Heart right ventricle (tissue), 16 donors: Measurements from ENCODE around the gene TBC1D17. TPM values are rescaled to one million over a fixed set of nuclear protein-coding genes. Genes with fewer than 3 reads are reported as not detected.

Experiments used
- ATAC-seq, 8 donors: fragments of 200-7000 bp; cut with Tn5 transposase; one replicate each; pipeline ENCODE4 v1.9.1; 2020; ENCODE audit warnings: mild to moderate bottlenecking in 8 of 8, moderate library complexity in 8 of 8, moderate number of reproducible peaks in 1 of 8
- DNase-seq, 2 donors: peaks; one replicate each; pipeline ENCODE4 v3.0.0-alpha.2; 2020
- H3K27ac ChIP-seq, 10 donors: fragments of 200-600 bp; sonication (generic) in 2 of 10; one replicate each; pipeline versions ENCODE4 v1.5.0 to v1.8.0; 2020 to 2022; ENCODE audit warnings: mild to moderate bottlenecking in 3 of 10
- H3K27me3 ChIP-seq, 7 donors: fragments of 200-600 bp; one replicate each; pipeline ENCODE4 v1.8.0; 2021 to 2022; ENCODE audit warnings: mild to moderate bottlenecking in 2 of 7
- H3K36me3 ChIP-seq, 9 donors: fragments of 200-600 bp; sonication (generic) in 1 of 9; one replicate each; pipeline versions ENCODE4 v1.5.0 to v1.8.0; 2020 to 2022; ENCODE audit warnings: mild to moderate bottlenecking in 2 of 9
- H3K4me1 ChIP-seq, 9 donors: fragments of 200-600 bp; sonication (generic) in 1 of 9; one replicate each; pipeline versions ENCODE4 v1.5.0 to v1.8.0; 2020 to 2022; ENCODE audit warnings: mild to moderate bottlenecking in 4 of 9
- H3K4me3 ChIP-seq, 10 donors: fragments of 200-600 bp; sonication (generic) in 2 of 10; one replicate each; pipeline versions ENCODE4 v1.5.0 to v1.8.0; 2020 to 2022; ENCODE audit warnings: mild to moderate bottlenecking in 7 of 10, moderate library complexity in 2 of 10
- H3K9me3 ChIP-seq, 11 donors: fragments of 200-600 bp in 10 of 11; sonication (generic) in 2 of 11; one replicate each; pipeline versions ENCODE4 v1.5.0 to v1.8.0; 2013 to 2022; ENCODE audit warnings: mild to moderate bottlenecking in 2 of 11, control low read depth in 1 of 11, moderate library complexity in 1 of 11
- WGBS, 2 donors: extraction: QIAGEN DNeasy Blood & Tissue Kit; methylation state at CpG; one replicate each; pipeline ENCODE4 v1.1.7; 2013; ENCODE audit warnings: inconsistent platforms in 1 of 2; 5-methylcytosine and 5-hydroxymethylcytosine counted together
- intact Hi-C, 10 donors: fragments of 100-400 bp; cut with DNase I; formaldehyde crosslinking; loops; one replicate each; pipeline versions ENCODE4 v1.11.1 to v1.14.2; 2022
- polyA plus RNA-seq, 2 donors: library from polyadenylated mRNA; stranded (reverse); fragments of 200-250 nt; gene quantifications; one replicate each; pipeline ENCODE4 v1.2.3, GENCODE V29; 2013
- total RNA-seq, 10 donors: library from RNA; stranded (reverse); fragmentation: NEBNext Ultra II Directional in 3 of 10; extraction: Animal tissue kit (Norgen Biotek cat#: 25700) in 3 of 10; gene quantifications; one replicate each; pipeline versions ENCODE4 v1.2.1 to v1.2.4, GENCODE V29; 2021 to 2023
- TF ChIP-seq, protein P1 (sequence below), 9 donors: fragments of 200-600 bp; sonication (generic) in 2 of 9; IDR thresholded peaks; one replicate each; pipeline versions ENCODE4 v1.5.0 to v1.8.0; 2021 to 2022; ENCODE audit warnings: antibody characterized with exemption in 9 of 9, mild to moderate bottlenecking in 5 of 9, moderate library complexity in 1 of 9
- donor health status: Arrhythmogenic right ventricular cardiomyopathy.
- donor health status: ischemic (EF 13 %, LVEDD 7.1; RV severe dilation, severe dysfunction).
- donor health status: healthy with polysubstance abuse.
- donor health status: DM: no; HTN: yes; CAD: no.
- donor health status: DM: no; HTN: no; CAD: no.
- donor health status: ischemic (EF 25% LVEDD 6.9; RV normal size, moderate dysfunction).
- donor health status: ischemic (EF 25% LVEDD 5.7; RV mildly dilated, moderate dysfunction).
- donor health status: healthy.
- donor health status: DM: yes; HTN: yes; CAD: no.
- donor health status: Ischemic cardiomyopathy.
- donor health status: ischemic (EF 35%, LVEDD 5.7; RV mildly dilated, moderate dysfunction).
- donor health status: nonischemic (EF 11% LVEDD 7.7; RV severe dilation, severe dysfunction).
- donor health status: DM: yes; HTN: yes; CAD: no.
- donor health status: PGD.
- donor health status: ischemic (EF 29% LVEDD 5.4; RV normal size, mild dysfunction).
- donor health status: nonischemic (EF 23%, LVEDD 6.1; RV moderate dilation, normal function).

TBC1D17 gene
- total and polyA plus RNA-seq, 12 donors = 30.4 to 57.9 (median 49.8) TPM

- Histone ChIP-seq H3K27me3 (no peaks in the 10 kb centered on the region), H3K36me3 (peaks cover 0 to 55% (median 23%) of the 10 kb centered on the region in 9 donors), H3K9me3 (peaks cover 0 to under 1% (median 0%) of the 10 kb centered on the region in 11 donors), H3K4me1 (peaks cover 9 to 40% (median 29%) of the 10 kb centered on the region in 9 donors), H3K27ac (peak overlapping the region in 1 of 10 donors; percentile 16), H3K4me3 (no peak overlapping the region)
- WGBS, 2 donors = 88 to 90% methylated on average over 39 of the region's 39 CpGs
- intact Hi-C loops = loop anchor here in 4 of 10 donors (5.0 kb wide), 2 partner anchors 37 to 42 kb away; partner anchors contain the start of genes FUZ (in 3 of the 4) and MED25 (in 1 of the 4)
- TF ChIP-seq, protein P1, sequence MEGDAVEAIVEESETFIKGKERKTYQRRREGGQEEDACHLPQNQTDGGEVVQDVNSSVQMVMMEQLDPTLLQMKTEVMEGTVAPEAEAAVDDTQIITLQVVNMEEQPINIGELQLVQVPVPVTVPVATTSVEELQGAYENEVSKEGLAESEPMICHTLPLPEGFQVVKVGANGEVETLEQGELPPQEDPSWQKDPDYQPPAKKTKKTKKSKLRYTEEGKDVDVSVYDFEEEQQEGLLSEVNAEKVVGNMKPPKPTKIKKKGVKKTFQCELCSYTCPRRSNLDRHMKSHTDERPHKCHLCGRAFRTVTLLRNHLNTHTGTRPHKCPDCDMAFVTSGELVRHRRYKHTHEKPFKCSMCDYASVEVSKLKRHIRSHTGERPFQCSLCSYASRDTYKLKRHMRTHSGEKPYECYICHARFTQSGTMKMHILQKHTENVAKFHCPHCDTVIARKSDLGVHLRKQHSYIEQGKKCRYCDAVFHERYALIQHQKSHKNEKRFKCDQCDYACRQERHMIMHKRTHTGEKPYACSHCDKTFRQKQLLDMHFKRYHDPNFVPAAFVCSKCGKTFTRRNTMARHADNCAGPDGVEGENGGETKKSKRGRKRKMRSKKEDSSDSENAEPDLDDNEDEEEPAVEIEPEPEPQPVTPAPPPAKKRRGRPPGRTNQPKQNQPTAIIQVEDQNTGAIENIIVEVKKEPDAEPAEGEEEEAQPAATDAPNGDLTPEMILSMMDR (IDR thresholded peaks at IDR 0.05) = no peak
- ATAC-seq (no peak), DNase-seq (no peak)
These were observed 22.9 kb upstream of the TBC1D17 start for GRCh38 chr19:49854378-49855263.

DNA sequence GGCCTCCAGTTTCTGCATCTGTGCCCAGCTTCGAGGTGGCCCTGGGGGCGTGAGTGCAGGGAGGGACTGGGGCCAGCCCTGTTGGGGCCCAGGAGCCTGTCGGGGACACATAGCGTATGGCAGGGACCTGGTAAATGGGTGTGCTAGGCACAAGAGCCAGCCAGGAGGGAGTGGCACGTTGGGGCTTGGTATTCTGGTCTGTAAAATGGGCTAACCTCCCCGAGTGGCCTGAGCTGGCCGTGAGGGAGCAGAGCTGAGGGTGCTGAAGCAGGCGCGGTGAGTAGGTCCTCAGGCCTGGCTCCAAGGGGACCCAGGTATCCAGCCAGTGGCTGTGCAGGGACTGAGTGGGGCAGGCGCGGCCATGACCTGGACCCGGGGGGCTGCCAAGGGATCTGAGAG lies 22.2 kb upstream of the TBC1D17 start:
- no peak overlapping the region for H3K4me3 ChIP-seq
- no peaks in the 10 kb centered on the region for H3K27me3 ChIP-seq
- ATAC-seq (no peak), DNase-seq (no peak)
- peak overlapping the region in 1 of 10 donors; percentile 16 for H3K27ac ChIP-seq
- H3K4me1 ChIP-seq = peaks cover 9 to 35% (median 22%) of the 10 kb centered on the region in 9 donors
- intact Hi-C loops = no loop called here
- 91% methylated on average over 12 of the region's 12 CpGs for WGBS, 2 donors
- TF ChIP-seq, protein P1 (IDR thresholded peaks at IDR 0.05) = no peak
- H3K36me3 ChIP-seq = peaks cover 0 to 62% (median 30%) of the 10 kb centered on the region in 9 donors
- no peaks in the 10 kb centered on the region for H3K9me3 ChIP-seq

DNA sequence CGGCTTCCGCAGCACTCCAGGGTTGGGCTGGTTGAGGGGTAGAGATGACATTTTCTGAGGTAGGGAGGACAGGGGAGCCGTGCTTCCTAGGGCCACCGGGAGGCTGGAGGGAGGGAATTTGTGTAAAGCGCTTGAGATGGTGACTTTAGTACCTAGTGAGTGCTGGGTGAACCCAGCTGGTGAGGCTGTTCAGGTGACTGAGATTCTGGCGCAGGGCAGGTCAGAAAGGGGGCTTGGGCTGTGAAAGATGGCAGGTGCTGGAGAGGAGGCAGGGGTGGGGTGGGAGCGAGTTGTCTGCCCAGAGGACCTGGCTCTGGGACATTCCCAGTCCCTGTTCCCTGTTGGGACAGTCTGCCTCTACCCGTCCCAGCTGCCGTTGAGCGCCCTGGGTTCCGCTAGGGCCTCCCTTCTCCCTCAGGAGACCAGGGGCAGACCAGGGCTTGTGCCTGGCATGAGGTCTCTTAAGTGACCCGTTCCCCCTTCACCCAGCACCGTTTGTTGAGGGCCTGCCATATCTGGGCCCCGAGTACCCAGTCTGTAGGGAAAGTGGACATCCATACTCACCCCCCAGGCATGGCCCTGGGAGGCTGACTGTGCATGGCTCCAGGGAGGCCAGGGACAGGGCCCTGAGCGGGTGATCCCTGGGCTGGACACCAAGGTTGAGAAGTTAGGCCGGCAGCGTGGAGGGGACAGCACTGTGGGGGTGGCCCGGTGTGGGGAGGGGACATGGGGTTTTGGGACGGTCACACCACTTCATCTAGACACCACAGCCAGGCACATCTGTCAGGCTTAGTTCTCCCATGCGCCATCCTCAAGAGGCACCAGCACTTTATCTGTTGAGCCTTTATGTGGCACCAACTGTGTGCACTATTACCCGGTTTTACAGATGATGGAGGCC lies 21.6 kb upstream of the TBC1D17 start:
- no peak for DNase-seq
- intact Hi-C loops = no loop called here

More for the DNA sequence above, 21.6 kb upstream of the TBC1D17 start:
- H3K27me3 ChIP-seq = no peaks in the 10 kb centered on the region
- no peak for ATAC-seq
- H3K27ac ChIP-seq = no peak overlapping the region
- H3K9me3 ChIP-seq = no peaks in the 10 kb centered on the region
- H3K4me3 ChIP-seq = no peak overlapping the region
- TF ChIP-seq, protein P1 (IDR thresholded peaks at IDR 0.05) = no peak
- WGBS, 2 donors = 84 to 85% methylated on average over 21 of the region's 21 CpGs
- peaks cover 9 to 34% (median 22%) of the 10 kb centered on the region in 9 donors for H3K4me1 ChIP-seq
- peaks cover 0 to 68% (median 32%) of the 10 kb centered on the region in 9 donors for H3K36me3 ChIP-seq
